K562 (cell line): ENCODE data around the gene GPAT3. TPM values are rescaled to one million over a fixed set of nuclear protein-coding genes. Genes with fewer than 3 reads are reported as not detected.
A peak's percentile ranks its signal among the peaks of the same experiment; 100 is the strongest.

Experiments used
- CBFA2T3 ChIP-seq: fragments of 450-650 bp; IDR thresholded peaks from 2 replicates; pipeline ENCODE4 v1.6.1; 2017
- CBX3 ChIP-seq, 2 experiments: IDR thresholded peaks; 1 replicate in 1 of 2; 2 replicates in 1 of 2; pipeline ENCODE4 v1.6.1; 2012; ENCODE audit warnings: inconsistent platforms in 2 of 2, low read length in 2 of 2, borderline replicate concordance in 1 of 2, control low read depth in 1 of 2
- E4F1 ChIP-seq: fragments of 250-450 bp; sonication (Bioruptor Pico); IDR thresholded peaks from 2 replicates; pipeline ENCODE4 v1.5.0; 2021; ENCODE audit warnings: mild to moderate bottlenecking, borderline replicate concordance
- ETV1 ChIP-seq: fragments of 450-650 bp; conservative IDR thresholded peaks from 2 replicates; pipeline ENCODE4 v1.6.1; 2016; ENCODE audit warnings: missing genetic modification characterization, control low read depth, low read depth, missing compliant biosample characterization
- GTF2A2 ChIP-seq: IDR thresholded peaks from 2 replicates; pipeline ENCODE4 v1.6.1; 2016; ENCODE audit warnings: mild to moderate bottlenecking, missing genetic modification characterization, missing compliant biosample characterization
- L3MBTL2 ChIP-seq: fragments of 450-650 bp; IDR thresholded peaks from 2 replicates; pipeline ENCODE4 v1.6.1; 2016; ENCODE audit warnings: mild to moderate bottlenecking, moderate library complexity
- MTA1 ChIP-seq: fragments of 450-650 bp; IDR thresholded peaks from 2 replicates; pipeline ENCODE4 v1.6.1; 2017; ENCODE audit warnings: borderline replicate concordance
- NR2F6 ChIP-seq: fragments of 450-650 bp; formaldehyde crosslinking; IDR thresholded peaks from 2 replicates; pipeline ENCODE4 v1.4.0; 2020; ENCODE audit warnings: mild to moderate bottlenecking
- PRPF4 ChIP-seq: fragments of 200-400 bp; formaldehyde crosslinking; IDR thresholded peaks from one replicate; pipeline ENCODE4 v1.6.1; 2017; ENCODE audit warnings: low read length, low read depth, mild to moderate bottlenecking; ENCODE audit not compliant: insufficient read depth, poor library complexity, severe bottlenecking
- RAD21 ChIP-seq, 2 experiments: fragments of 250-450 bp in 1 of 2; fragments of 450-650 bp in 1 of 2; sonication (Bioruptor Pico) in 1 of 2; formaldehyde crosslinking in 1 of 2; IDR thresholded peaks in 1 of 2; conservative IDR thresholded peaks in 1 of 2; 2 replicates each; pipeline versions ENCODE4 v1.4.0 to v1.8.0; 2020 to 2022; ENCODE audit warnings: mild to moderate bottlenecking in 2 of 2, moderate library complexity in 1 of 2
- RNF2 ChIP-seq: sonication (generic); IDR thresholded peaks from 2 replicates; pipeline ENCODE4 v1.6.1; 2016
- SMAD4 ChIP-seq: fragments of 250-450 bp; sonication (Bioruptor Pico); conservative IDR thresholded peaks from 2 replicates; pipeline ENCODE4 v1.8.0; 2021; ENCODE audit warnings: inconsistent platforms, mild to moderate bottlenecking, moderate library complexity
- SMARCB1 ChIP-seq: IDR thresholded peaks from 2 replicates; pipeline ENCODE4 v1.6.1; 2011; ENCODE audit warnings: improper control_type of control experiment, low read depth; ENCODE audit not compliant: insufficient read length
- STAT6 ChIP-seq: sonication (generic); formaldehyde crosslinking; IDR thresholded peaks from 2 replicates; pipeline ENCODE4 v1.8.1; 2023; ENCODE audit warnings: mild to moderate bottlenecking, missing genetic modification reagents
- TAF15 ChIP-seq: fragments of 200-400 bp; formaldehyde crosslinking; IDR thresholded peaks from 2 replicates; pipeline ENCODE4 v1.6.1; 2017; ENCODE audit warnings: mild to moderate bottlenecking, low read depth, low read length, moderate library complexity
- TCF7L2 ChIP-seq: fragments of 150-350 bp; IDR thresholded peaks from 2 replicates; pipeline ENCODE4 v1.6.1; 2016; ENCODE audit warnings: low read depth, mild to moderate bottlenecking, low read length, moderate library complexity
- TSHZ1 ChIP-seq: fragments of 250-450 bp; sonication (Bioruptor Pico); IDR thresholded peaks from 2 replicates; pipeline ENCODE4 v1.4.0; 2020; ENCODE audit warnings: mild to moderate bottlenecking, moderate library complexity
- ZFP36 ChIP-seq: fragments of 150-350 bp; IDR thresholded peaks from 2 replicates; pipeline ENCODE4 v1.6.1; 2018; ENCODE audit warnings: low read length, low read depth; ENCODE audit not compliant: partially characterized antibody
- ZNF76 ChIP-seq: fragments of 250-450 bp; sonication (Bioruptor Pico); IDR thresholded peaks from 2 replicates; pipeline ENCODE4 v1.4.0; 2020; ENCODE audit warnings: mild to moderate bottlenecking, moderate library complexity, borderline replicate concordance
- polyA plus RNA-seq, 8 experiments: library from polyadenylated mRNA; depleted of rRNA in 4 of 8; stranded (reverse) in 5 of 8; unstranded in 3 of 8; fragments of >200 nt; fragmentation: Nextera tagmentation in 2 of 8; fragmentation: Illumina TruSeq in 1 of 8; extraction: Ambion mirVana in 2 of 8; extraction: Trizol in 1 of 8; gene quantifications; 2 replicates each; pipeline versions ENCODE4 v1.2.1 to v1.2.3, GENCODE V29; 2011 to 2014; ENCODE audit warnings: inconsistent platforms in 1 of 8, missing spikeins in 1 of 8
- total RNA-seq, 7 experiments: library from RNA; depleted of rRNA in 6 of 7; stranded (reverse); fragments of >200 nt in 6 of 7; fragmentation: Illumina TruSeq in 2 of 7; extraction: Trizol in 2 of 7; gene quantifications; 2 replicates each; pipeline versions ENCODE4 v1.2.1 to v1.2.3, GENCODE V29; 2011 to 2021; ENCODE audit warnings: low replicate concordance in 1 of 7

Gene GPAT3
- total and polyA plus RNA-seq, 9 of the 15 experiments (the other 6 are each of a cell fraction or from before 2014, with no cell fraction given), result 4.1 to 16.1 (median 13.1) TPM

GRCh38 chr4:83618991-83619645 lies 83.2 kb downstream of the GPAT3 start (continued):
- no peak for TF ChIP-seq PRPF4
- TF ChIP-seq STAT6, result no peak
- TF ChIP-seq NR2F6 (CRISPR knock-in tag), result no peak
- TF ChIP-seq RNF2, result peak; percentile 59; the same call in 1 of the 2 replicates
- TF ChIP-seq ZNF76 (CRISPR knock-in tag), result no peak
- TF ChIP-seq CBFA2T3, result peak; percentile 78
- TF ChIP-seq MTA1, result peak; percentile 27; the same call in 1 of the 2 replicates
- no peak for TF ChIP-seq TSHZ1
- TF ChIP-seq RAD21 (CRISPR knock-in tag; conservative IDR thresholded peaks at IDR 0.05 in 1 of 2, IDR thresholded peaks at IDR 0.05 in 1 of 2), result no peak
- TF ChIP-seq ETV1 (tag), result peak; percentile 66; the same call in 1 of the 2 replicates
- TF ChIP-seq GTF2A2, result no peak
- 0 out of 2 replicates have a peak, but pooled peaks have one; percentile 47 for TF ChIP-seq SMAD4
- TF ChIP-seq TCF7L2, result no peak
- peak in 1 of 2 experiments; percentile 30; a peak in 1 of 3 replicates for TF ChIP-seq CBX3 (IDR thresholded peaks at IDR 0.05; ENCODE audit: borderline replicate concordance in 1 of 2, low read length in 2 of 2)
- no peak for TF ChIP-seq E4F1 (CRISPR knock-in tag)
- no peak for TF ChIP-seq SMARCB1
- 0 out of 2 replicates have a peak, but pooled peaks have one; percentile 16 for TF ChIP-seq L3MBTL2
- TF ChIP-seq TAF15, result no peak
- no peak for TF ChIP-seq ZFP36
